Ishikawa (cell line): ENCODE measurements around the gene RTN1.

Source experiments
- CEBPB ChIP-seq: IDR thresholded peaks from 2 replicates; pipeline ENCODE4 v1.6.1; 2012
- EGR1 ChIP-seq: IDR thresholded peaks from 2 replicates; pipeline ENCODE4 v1.6.1; 2012
- EP300 ChIP-seq: IDR thresholded peaks from 2 replicates; pipeline ENCODE4 v1.6.1; 2012; ENCODE audit warnings: borderline replicate concordance
- FOXM1 ChIP-seq: IDR thresholded peaks from 2 replicates; pipeline ENCODE4 v1.6.1; 2012; ENCODE audit warnings: low read depth, borderline replicate concordance
- MAX ChIP-seq: IDR thresholded peaks from 2 replicates; pipeline ENCODE4 v1.6.1; 2012
- NFIC ChIP-seq: IDR thresholded peaks from 2 replicates; pipeline ENCODE4 v1.6.1; 2012
- RAD21 ChIP-seq: IDR thresholded peaks from 2 replicates; pipeline ENCODE4 v1.6.1; 2012; ENCODE audit warnings: low read depth
- REST ChIP-seq: IDR thresholded peaks from 2 replicates; pipeline ENCODE4 v1.6.1; 2012; ENCODE audit warnings: low read depth, mild to moderate bottlenecking
- TAF1 ChIP-seq: IDR thresholded peaks from 2 replicates; pipeline ENCODE4 v1.6.1; 2012; ENCODE audit warnings: low read depth, mild to moderate bottlenecking
- TCF12 ChIP-seq: IDR thresholded peaks from 2 replicates; pipeline ENCODE4 v1.6.1; 2012; ENCODE audit warnings: low read depth
- TEAD4 ChIP-seq: IDR thresholded peaks from 2 replicates; pipeline ENCODE4 v1.6.1; 2012
- YY1 ChIP-seq: IDR thresholded peaks from 2 replicates; pipeline ENCODE4 v1.6.1; 2012; ENCODE audit warnings: low read depth
- ZBTB7A ChIP-seq: IDR thresholded peaks from 2 replicates; pipeline ENCODE4 v1.6.1; 2012; ENCODE audit warnings: low read depth
- TF ChIP-seq, protein P1 (sequence below): IDR thresholded peaks from 2 replicates; pipeline ENCODE4 v1.6.1; 2012

DNA sequence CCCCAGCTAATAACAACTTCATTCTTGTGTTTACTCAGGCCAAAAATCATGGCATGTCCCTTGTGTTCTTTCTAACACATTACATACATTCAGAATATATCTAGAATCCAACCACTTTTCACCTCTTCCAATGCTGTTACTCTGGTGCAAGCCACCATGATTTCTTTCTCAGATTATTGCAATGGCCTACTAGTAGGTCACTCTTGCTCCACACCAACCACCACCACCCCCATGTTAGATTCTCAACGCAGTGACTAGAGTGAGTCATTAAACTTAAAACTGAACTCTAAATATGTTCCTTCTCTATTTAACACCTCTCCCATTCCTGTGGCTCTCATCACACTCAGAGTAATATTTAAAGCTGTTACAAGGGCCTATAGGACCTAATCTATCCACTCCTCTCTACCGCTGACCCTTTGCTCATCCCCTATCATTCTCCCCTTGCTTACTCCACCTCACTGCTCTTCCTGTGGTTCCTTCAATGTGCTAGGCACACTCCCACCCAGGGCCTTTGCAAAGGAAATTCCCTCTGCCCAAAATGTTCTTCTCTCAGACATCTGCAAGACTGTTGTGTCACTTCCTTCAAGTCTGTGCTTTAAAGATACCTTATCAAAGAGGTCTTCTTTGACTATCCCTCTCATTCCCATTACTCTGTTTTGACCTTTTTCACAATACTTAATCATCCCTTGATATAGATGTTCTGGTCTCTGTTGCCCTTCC lies 6.6 kb downstream of the RTN1 start:
- TF ChIP-seq MAX (no peak), EGR1 (no peak), EP300 (no peak), REST (no peak), TEAD4 (no peak), CEBPB (no peak), TCF12 (no peak), RAD21 (no peak), YY1 (no peak), ZBTB7A (no peak), NFIC (no peak), FOXM1 (no peak), TAF1 (no peak)
- TF ChIP-seq, protein P1, sequence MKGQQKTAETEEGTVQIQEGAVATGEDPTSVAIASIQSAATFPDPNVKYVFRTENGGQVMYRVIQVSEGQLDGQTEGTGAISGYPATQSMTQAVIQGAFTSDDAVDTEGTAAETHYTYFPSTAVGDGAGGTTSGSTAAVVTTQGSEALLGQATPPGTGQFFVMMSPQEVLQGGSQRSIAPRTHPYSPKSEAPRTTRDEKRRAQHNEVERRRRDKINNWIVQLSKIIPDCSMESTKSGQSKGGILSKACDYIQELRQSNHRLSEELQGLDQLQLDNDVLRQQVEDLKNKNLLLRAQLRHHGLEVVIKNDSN, result no peak
